ENCODE results near the gene TRAF3IP1.
"Not testable (repeated sequence)": the region's sequence is repeated elsewhere in the genome, so short reads cannot be mapped to it uniquely, and the experiment has no call there.

The TRAF3IP1 gene

DNA sequence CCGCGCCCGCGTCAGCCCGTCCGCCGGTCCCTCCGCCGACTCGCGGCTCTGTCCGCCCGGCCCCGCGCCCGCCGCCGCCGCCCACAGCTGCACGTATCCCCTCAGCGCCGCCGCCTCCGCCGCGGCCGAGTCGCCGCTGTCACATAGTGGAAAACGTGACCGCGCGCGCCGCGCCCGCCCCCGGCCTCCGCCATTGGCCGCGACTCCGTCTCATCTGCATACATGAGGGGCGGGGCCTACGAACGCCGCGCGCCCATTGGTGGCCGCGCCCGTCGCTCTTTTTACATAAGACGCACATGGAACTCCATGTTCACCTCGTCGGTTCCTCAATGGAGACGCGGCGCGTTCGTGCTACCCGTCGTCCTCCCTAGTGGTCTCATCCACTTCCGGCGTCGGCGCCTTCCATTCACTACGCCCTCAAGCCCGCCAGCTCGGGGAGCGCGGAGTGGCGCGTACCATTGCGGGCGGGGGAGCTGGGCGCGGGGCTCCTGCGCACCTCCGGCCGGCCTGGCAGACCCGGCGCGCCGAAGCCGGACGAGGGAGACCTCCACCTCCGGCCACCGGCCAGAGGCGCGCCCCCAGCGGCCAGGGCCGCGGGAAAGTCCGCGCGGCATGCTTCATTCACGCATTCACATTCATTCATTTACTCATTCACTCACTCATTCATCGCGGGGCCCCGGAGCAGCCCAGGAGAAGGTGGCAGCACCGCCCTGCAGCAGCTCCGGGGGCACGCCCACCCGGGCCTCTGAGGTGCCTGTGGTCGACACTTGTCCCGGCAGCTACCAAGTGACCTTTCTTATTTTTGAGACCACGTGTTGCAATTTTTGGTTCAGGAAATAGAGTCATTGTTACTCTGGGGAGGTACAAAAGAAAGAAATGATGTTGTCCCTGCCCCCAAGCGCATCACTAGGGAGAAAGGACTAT, 31.4 kb upstream of the TRAF3IP1 start:
- peak; percentile 99 for DNase-seq

DNA sequence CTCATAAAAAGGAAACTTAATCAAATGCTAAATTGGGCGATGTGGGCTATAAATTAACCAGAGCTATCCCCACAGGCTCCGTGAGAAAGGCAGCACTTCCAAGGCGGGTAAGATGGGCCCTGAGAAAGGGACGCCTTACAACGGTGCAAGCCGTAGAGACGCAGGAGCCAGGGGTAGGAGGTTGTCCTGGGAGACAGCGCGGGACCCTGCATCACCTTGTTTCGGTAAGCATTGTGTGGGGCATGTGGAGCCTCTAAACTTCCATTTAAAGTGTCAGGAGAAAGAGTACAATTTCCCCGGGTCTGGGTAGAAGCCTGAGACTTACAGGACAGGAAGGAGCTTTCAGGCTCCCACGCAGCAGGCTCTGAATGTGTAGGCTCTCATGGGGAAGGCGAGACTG, 30.7 kb upstream of the TRAF3IP1 start:
- no peak for DNase-seq

GRCh38 chr2:238290091-238290509, 30.2 kb upstream of the TRAF3IP1 start:
- peak; percentile 61 for DNase-seq

DNA sequence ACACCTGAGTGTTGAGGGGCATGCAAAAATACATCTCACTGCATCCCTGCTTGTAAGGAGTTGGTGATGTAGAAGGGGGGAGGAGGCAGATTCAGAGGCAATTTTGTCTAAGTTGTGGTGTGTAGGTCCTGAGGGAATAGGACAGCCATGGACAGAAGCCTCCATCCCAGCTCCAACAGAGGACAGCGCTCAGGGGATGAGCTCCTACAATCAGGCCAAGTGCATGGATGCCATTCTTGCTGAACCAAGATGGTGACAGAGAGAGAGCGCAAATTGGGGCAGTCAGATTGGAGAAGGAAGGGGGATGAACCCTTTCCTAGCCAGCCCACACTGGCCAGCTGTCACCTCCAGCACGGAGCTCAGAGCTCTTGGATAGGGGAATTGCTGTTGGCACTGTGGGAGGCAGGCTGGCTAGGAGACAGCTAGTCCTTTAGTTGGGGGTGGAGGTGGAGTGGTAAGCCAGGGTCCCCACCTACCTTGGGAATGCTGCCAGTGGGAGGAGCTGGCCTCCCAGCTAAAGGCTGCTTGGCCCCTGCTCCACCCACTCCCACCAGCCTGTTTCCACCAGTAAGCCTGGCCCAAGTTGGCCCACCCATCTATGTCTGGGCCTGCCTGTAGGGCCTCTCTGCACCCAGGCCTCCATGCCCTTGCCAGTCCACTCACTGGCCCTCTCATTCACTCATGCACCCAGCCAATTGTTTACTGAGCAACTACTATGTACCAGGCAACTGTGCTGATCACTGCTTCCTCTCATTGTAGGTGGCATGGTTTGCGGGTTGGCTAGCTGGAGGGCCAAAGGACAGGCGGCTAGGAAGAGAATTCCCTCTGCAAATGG, 29.4 kb upstream of the TRAF3IP1 start:
- DNase-seq = no peak

GRCh38 chr2:238291550-238292281, 28.6 kb upstream of the TRAF3IP1 start:
- no peak for DNase-seq

DNA sequence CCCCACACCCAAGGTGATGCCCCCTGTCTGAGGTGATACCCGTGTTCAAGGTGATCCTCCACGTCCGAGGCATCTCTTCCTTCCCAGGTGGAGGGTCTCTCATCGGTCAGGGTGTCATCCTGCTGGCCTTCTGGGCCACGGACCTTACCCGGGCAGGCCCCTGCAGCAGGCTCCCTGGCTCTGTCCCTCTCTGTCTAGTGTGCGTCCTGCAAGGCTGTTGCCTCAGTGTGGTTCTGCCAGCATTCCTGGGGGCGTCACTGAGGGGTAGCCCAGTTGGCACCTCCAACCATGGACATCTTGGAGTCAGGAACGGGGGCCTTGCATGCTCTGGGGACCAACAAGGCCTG, 26.3 kb upstream of the TRAF3IP1 start:
- DNase-seq = no peak

GRCh38 chr2:238294393-238295143, 25.8 kb upstream of the TRAF3IP1 start:
- no peak for DNase-seq

DNA sequence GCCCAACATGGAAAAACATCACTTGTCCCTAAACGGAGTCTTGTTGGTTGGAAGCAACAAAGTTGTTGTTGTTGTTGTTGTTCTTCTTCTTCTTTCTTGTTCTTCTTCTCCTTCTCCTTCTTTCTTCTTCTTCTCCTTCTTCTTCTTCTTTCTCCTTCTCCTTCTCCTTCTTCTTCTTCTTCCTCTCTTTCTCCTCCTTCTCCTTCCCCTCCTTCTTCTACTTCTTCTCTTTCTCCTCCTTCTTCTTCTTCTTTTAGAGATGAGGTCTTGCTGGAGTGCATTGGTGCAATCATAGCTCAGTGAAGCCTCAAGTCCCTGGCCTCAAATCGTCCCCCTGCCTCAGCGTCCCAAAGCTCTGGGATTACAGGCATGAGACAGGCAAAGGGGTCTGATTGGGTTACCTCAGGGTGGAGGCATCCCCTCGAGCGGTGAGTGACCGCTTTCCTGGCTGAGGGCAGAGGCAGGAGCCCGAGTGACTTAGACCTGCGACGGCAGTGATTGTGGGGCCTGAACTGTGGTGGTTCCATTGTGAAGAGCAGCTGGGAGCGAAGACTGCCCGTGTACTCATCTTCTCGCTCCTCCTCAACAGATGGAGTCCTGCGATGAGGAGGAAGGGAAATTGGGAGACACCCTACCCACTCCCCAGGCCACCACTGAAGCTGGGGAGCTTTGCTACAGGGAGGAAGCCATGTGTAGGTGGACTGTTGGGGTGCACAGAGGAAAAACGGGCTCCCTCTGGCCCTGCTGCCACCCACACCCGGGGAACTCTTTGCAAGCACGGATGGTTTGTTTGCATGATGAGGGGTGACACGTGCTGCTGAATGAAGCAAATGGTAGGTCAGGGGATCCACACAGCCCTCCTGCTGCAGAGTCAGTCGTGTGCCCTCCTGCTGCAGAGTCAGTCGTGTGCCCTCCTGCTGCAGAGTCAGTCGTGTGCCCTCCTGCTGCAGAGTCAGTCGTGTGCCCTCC, 24.9 kb upstream of the TRAF3IP1 start:
- no peak for DNase-seq

DNA sequence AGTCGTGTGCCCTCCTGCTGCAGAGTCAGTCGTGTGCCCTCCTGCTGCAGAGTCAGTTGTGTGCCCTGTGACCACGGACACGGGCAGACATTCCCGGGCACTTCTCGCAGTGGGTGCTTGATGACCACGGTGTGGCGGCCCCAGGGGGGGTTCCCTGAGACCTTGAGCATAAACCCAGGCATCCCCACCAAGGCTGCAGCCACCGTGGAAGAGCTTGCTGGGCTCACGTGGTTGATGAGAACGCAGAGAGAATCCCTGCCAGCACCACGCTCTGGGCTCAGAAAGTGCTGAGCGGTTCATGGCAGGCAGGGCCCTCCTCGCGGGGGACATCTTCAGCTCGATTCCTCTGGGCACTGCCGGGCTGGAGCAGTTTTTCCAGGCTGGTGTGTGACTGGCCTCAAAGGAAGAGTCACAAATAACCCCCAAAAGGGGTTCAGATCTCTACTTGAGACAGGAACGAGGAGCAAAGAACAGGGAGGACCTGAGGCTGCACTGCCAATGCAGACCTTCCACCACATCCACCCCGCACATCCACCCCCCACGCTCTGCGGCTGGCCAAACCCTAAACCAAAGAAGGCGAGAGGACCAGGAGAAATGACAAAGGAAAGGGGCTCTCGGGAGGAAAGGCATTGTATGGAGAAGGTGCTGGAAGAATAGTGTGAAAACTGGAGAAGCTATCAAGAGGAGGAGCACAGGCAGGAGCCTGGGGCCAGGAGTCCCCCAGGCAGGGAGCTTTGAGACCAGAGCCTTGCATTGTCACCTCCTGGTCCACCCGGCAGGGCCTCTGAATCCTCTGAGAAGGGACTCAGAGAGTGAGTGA, 23.5 kb upstream of the TRAF3IP1 start:
- DNase-seq = no peak

DNA sequence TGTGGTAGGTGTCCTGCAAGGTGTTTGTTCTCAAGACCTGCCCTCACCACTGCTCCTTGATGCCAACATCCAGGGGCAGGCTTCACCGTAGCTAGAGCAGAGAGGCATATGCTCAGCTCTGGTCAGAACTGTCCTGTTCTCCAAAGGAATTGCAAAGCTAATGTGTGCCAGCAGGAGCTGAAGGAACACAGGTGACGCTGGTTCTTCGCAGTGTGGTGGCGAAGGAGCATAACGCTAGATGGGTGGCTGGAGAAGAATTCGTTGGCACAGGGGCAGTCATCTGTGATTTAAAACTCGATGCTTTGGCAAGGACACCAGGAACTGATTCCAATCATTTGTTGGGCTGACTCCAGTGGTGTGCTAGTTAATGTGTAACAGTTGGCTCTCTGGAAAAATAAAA, 20.5 kb upstream of the TRAF3IP1 start:
- no peak for DNase-seq

DNA sequence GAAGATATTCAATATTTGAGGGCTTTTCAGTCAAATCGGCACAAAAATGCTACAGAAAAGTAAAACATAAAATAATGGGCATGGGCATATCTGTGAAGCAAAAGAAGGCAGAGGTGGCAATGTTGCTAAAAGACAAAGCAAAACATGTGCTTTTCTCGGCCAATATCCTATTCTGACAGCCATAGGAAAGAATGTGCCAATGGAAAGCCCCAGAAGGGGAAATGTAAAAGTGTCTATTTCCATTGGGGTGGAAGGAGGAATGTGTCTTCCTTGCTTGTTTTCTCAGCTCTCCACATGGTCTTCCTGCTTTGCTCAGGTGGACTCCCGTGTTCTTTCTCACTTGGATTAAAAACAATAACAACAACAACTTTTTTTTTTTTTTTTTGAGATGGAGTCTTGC, 18.2 kb upstream of the TRAF3IP1 start:
- no peak for DNase-seq

DNA sequence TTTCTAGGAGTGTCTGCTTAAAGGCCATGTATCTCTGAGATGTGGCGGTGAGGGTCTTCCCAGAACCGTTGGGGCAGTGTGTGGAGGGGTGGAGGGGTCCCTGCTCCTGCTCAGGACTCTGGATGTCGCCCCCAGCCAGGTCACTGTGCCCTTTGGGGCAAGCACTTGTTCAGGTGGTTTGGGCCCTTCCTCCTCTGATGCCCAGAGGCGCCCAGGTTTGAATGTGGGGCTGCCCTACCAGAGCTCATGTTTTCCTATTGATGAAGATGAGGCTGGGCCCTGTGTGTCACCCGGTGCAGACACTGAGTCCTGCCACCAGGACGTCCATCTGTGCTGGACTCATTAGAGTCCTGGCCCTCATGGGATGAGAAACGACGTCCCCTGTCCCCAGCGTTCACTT, 17.6 kb upstream of the TRAF3IP1 start:
- DNase-seq = no peak

GRCh38 chr2:238304116-238304515, 16.2 kb upstream of the TRAF3IP1 start:
- DNase-seq = no peak

GRCh38 chr2:238305092-238305862, 15.0 kb upstream of the TRAF3IP1 start:
- no peak for DNase-seq

- no peak for DNase-seq
Measured at GRCh38 chr2:238305965-238306671, 14.2 kb upstream of the TRAF3IP1 start.

GRCh38 chr2:238306672-238306998, 13.7 kb upstream of the TRAF3IP1 start:
- no peak for DNase-seq

GRCh38 chr2:238308177-238308576, 12.1 kb upstream of the TRAF3IP1 start:
- no peak for DNase-seq

- DNase-seq = not testable (repeated sequence)
Measured at GRCh38 chr2:238310721-238311120, 9.6 kb upstream of the TRAF3IP1 start.
